ENCODE results near the gene MAP6.
"Not testable (repeated sequence)": the region's sequence is repeated elsewhere in the genome, so short reads cannot be mapped to it uniquely, and the experiment has no call there.

MAP6 gene

GRCh38 chr11:75589933-75590332, 78.9 kb downstream of the MAP6 start:
- DNase-seq, result no peak

DNA sequence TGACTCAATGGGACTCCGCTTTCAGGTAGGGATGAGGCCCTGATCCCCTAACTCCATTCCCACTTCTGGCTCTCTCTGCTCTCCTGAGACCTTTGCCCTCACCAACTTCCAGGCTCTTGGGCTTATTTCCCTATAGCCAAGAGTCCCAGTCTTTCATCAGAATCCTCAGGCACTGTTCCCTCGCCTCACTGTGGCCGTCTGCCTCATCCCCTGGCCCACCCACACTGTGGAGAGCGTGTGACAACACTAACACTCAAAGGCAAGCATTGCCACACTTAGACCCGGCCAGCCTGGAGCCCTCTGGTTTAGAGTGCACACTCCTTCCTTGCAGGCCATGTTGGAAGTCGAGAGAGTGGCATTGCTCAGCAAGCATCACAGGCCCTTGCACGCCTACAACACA, 79.8 kb downstream of the MAP6 start:
- DNase-seq, result no peak

DNA sequence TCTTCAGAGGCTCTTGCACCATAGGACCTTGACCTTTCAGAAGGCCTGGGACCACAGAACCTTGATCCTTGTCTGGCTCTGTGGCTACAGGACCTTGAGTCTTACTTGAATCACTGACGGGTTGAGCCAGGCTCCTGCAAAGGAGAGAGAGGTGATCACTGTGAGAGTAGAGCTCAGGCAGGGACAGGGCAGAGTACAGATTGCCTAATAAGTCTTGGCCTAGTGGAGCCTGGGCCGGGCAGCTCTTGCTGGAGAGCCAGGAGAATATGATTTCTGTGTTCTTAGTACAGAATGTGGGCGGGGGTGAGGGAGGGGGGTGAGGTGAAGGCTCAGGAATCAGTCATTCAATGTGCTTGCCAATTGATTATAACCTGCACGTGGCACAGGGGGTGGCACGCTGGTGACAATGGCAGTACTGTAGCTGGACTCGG, 80.8 kb downstream of the MAP6 start:
- no peak for DNase-seq

GRCh38 chr11:75586395-75586794, 82.4 kb downstream of the MAP6 start:
- no peak for DNase-seq

- no peak for DNase-seq
Measured at GRCh38 chr11:75585293-75585670, 83.6 kb downstream of the MAP6 start.

- not testable (repeated sequence) for DNase-seq
Measured at GRCh38 chr11:75584659-75585292, 84.1 kb downstream of the MAP6 start.

- peak; percentile 78 for DNase-seq
Measured at GRCh38 chr11:75583718-75584658, 84.8 kb downstream of the MAP6 start.

GRCh38 chr11:75582895-75583717, 85.7 kb downstream of the MAP6 start:
- peak; percentile 81 for DNase-seq

GRCh38 chr11:75582506-75582894, 86.3 kb downstream of the MAP6 start:
- DNase-seq, result no peak

DNA sequence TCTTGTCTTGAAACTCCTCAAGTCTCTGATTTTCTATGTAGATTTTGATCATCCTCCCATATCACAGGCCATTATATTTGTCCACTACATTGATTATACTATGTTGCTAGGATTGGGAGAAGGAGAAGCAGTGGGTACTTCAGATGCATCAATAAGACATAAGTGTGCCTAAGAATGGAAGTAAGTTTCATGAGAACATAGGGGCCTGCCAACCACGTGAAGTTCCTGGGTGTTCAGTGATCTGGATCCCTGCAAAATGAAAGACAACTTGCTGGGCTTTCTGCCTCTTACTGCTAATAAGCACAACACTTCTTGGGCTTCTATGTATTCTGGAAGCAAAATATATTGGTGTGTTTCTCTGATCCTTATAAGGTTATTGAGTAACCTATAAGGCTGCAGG, 89.0 kb downstream of the MAP6 start:
- no peak for DNase-seq

- no peak for DNase-seq
Measured at GRCh38 chr11:75578977-75579376, 89.9 kb downstream of the MAP6 start.

DNA sequence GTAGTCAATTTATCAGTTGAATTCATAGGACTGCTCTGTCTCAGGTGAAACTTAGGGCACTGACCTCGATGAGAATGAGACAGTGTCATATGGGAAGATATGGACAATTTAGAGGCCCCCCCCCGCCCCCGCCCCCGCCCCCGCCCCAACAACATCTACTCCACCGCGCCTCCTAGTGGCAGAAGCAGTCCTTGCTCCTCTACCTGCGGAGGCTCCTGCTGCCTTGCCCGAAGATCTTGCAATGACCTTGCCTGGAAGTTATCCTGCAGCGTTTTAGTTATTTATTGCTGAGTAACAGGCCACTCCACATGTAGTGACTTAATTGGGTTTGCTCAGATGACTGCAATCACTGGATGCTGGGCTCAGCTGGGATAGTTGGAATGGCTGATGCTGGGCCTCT, 91.6 kb downstream of the MAP6 start:
- peak; percentile 22 for DNase-seq

DNA sequence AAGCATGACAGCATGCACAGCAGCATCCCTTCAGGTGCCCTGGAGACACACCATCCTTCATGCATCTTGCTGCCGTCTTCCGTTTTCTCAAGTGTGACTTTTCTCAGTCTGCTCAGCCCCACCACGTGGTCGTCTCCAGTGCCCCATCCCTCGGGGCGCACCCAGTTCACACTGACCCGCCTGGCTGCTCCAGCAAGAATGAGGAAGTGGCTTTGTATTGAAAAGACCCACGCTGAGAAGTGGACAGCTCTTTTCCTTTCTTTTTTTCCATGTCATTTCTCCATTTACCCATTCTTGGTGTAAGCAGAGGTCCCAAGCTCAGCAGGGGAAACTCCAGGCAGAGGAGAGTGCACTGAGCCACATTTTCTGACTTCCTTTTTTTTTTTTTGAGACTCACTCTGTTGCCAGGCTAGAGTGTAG, 92.3 kb downstream of the MAP6 start:
- no peak for DNase-seq

GRCh38 chr11:75576017-75576416, 92.8 kb downstream of the MAP6 start:
- DNase-seq, result no peak

GRCh38 chr11:75574698-75575602, 93.9 kb downstream of the MAP6 start:
- DNase-seq, result no peak

DNA sequence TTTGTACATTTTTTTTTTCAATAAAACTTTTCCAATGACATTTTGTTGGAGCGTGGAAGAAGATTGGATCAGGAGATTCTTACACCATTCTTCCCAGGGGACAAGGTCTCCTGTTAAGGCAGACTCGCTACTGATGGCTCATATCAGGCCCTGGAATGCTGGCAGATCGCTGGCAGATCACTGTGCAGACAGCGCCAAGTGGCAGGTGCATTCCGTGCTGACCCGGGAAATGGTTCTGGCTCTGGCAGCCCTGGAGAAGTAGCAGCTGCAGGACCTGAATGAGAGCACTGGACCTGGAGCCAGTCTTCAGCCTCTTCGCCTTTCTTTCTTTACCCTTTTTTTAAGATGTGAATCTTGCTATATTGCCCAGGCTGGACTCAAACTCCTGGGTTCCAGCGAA, 96.1 kb downstream of the MAP6 start:
- DNase-seq, result no peak

DNA sequence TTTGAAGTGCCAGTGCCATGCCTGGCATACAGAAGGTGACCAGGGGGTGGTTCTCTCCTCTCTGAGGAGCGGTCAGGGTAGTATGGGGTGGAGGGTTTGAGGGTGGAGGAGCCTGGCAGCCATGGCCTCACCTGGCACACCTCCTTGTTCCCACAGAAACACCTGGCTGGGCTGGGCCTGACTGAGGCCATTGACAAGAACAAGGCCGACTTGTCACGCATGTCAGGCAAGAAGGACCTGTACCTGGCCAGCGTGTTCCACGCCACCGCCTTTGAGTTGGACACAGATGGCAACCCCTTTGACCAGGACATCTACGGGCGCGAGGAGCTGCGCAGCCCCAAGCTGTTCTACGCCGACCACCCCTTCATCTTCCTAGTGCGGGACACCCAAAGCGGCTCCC, 97.2 kb downstream of the MAP6 start:
- no peak for DNase-seq

GRCh38 chr11:75570559-75571139, 98.2 kb downstream of the MAP6 start:
- DNase-seq, result no peak

- no peak for DNase-seq
Measured at GRCh38 chr11:75568616-75569219, 100.1 kb downstream of the MAP6 start.

GRCh38 chr11:75567971-75568370, 100.9 kb downstream of the MAP6 start:
- no peak for DNase-seq

- DNase-seq, result no peak
Measured at GRCh38 chr11:75566763-75567279, 102.0 kb downstream of the MAP6 start.
